Lung (tissue), 12 donors: ENCODE data around the gene RIMS4. TPM values are rescaled to one million over a fixed set of nuclear protein-coding genes. Genes with fewer than 3 reads are reported as not detected.

Experiments
- ATAC-seq: fragments of 200-7000 bp; cut with Tn5 transposase; one replicate; pipeline ENCODE4 v1.9.1; 2020; ENCODE audit warnings: moderate number of reproducible peaks; ENCODE audit not compliant: insufficient read depth, low FRiP score
- DNase-seq, 3 donors: peaks; one replicate each; pipeline ENCODE4 v3.0.0-alpha.2; 2013 to 2017
- H3K27ac ChIP-seq, 2 donors: one replicate each; pipeline ENCODE4 v1.5.1; 2013; ENCODE audit warnings: mild to moderate bottlenecking in 2 of 2, moderate library complexity in 2 of 2, control low read depth in 1 of 2, inconsistent platforms in 1 of 2, low read depth in 1 of 2, low read length in 1 of 2
- H3K27me3 ChIP-seq, 3 donors: one replicate each; pipeline ENCODE4 v1.5.1; 2013; ENCODE audit warnings: low read length in 2 of 3; ENCODE audit not compliant: control insufficient read depth in 3 of 3, insufficient read depth in 3 of 3
- H3K36me3 ChIP-seq, 4 donors: one replicate each; pipeline ENCODE4 v1.5.1; 2013; ENCODE audit warnings: low read length in 4 of 4, mild to moderate bottlenecking in 1 of 4, moderate library complexity in 1 of 4; ENCODE audit not compliant: control insufficient read depth in 4 of 4, insufficient read depth in 4 of 4
- H3K4me1 ChIP-seq, 5 donors: one replicate each; pipeline ENCODE4 v1.5.1; 2013; ENCODE audit warnings: low read length in 5 of 5, mild to moderate bottlenecking in 2 of 5, moderate library complexity in 1 of 5; ENCODE audit not compliant: control insufficient read depth in 5 of 5, insufficient read depth in 5 of 5
- H3K4me3 ChIP-seq: one replicate; pipeline ENCODE4 v1.5.1; 2013; ENCODE audit warnings: mild to moderate bottlenecking, control low read depth, moderate library complexity
- H3K9ac ChIP-seq, 2 donors: one replicate each; pipeline ENCODE4 v1.5.1; 2013; ENCODE audit warnings: low read length in 2 of 2, control low read depth in 1 of 2; ENCODE audit not compliant: insufficient read depth in 1 of 2
- H3K9me3 ChIP-seq, 4 donors: one replicate each; pipeline ENCODE4 v1.5.1; 2013; ENCODE audit warnings: low read length in 3 of 4, mild to moderate bottlenecking in 1 of 4, moderate library complexity in 1 of 4; ENCODE audit not compliant: control insufficient read depth in 4 of 4, insufficient read depth in 3 of 4
- CTCF ChIP-seq: IDR thresholded peaks from 2 replicates; pipeline ENCODE4 v1.5.1; 2012; ENCODE audit warnings: mild to moderate bottlenecking; ENCODE audit errors: control extremely low read depth, extremely low read depth
- WGBS, 2 donors: extraction: QIAGEN DNeasy Blood & Tissue Kit; methylation state at CpG; one replicate each; pipeline ENCODE4 v1.1.7; 2013; 5-methylcytosine and 5-hydroxymethylcytosine counted together
- polyA plus RNA-seq, 2 donors: library from polyadenylated mRNA; stranded (reverse); fragments of 200-250 nt; gene quantifications; one replicate each; pipeline ENCODE4 v1.2.1, GENCODE V29; 2013
- total RNA-seq, 2 donors: library from RNA; depleted of rRNA in 1 of 2; stranded (reverse); fragments of >200 nt in 1 of 2; gene quantifications; one replicate each; pipeline ENCODE4 v1.2.1, GENCODE V29; 2014 to 2021
- donor health status: control.
- donor health status: control.
- donor health status: Bipolar disorder and iron deficiency.
- donor health status: healthy.
- donor health status: DM: yes; HTN: yes; CAD: no.

Gene RIMS4
- total and polyA plus RNA-seq, 4 donors: 0.43 to 5.6 (median 1.6) TPM

- H3K27ac ChIP-seq: no peak overlapping the region
- no peak overlapping the region for H3K4me3 ChIP-seq
- no peaks in the 10 kb centered on the region for H3K9me3 ChIP-seq
- DNase-seq (peak; percentile 57 to 79 (median 75)), ATAC-seq (peak; percentile 73)
- no peak overlapping the region for H3K9ac ChIP-seq
- 34 to 41% methylated on average over 6 of the region's 6 CpGs for WGBS, 2 donors
- no peaks in the 10 kb centered on the region for H3K36me3 ChIP-seq
- peaks cover 0 to 15% (median 2%) of the 10 kb centered on the region in 5 donors for H3K4me1 ChIP-seq
- no peak for TF ChIP-seq CTCF
- no peaks in the 10 kb centered on the region for H3K27me3 ChIP-seq
These were observed 74.0 kb downstream of the RIMS4 start for GRCh38 chr20:44736170-44737021.

- H3K27ac ChIP-seq: no peak overlapping the region
- H3K4me1 ChIP-seq: peaks cover 0 to 15% (median 2%) of the 10 kb centered on the region in 5 donors
- DNase-seq (no peak), ATAC-seq (no peak)
- 96% methylated on average over 4 of the region's 4 CpGs for WGBS, 2 donors
- no peaks in the 10 kb centered on the region for H3K36me3 ChIP-seq
- no peak overlapping the region for H3K9ac ChIP-seq
- no peak for TF ChIP-seq CTCF
- no peak overlapping the region for H3K4me3 ChIP-seq
- H3K27me3 ChIP-seq: no peaks in the 10 kb centered on the region
- H3K9me3 ChIP-seq: no peaks in the 10 kb centered on the region
These were observed 74.6 kb downstream of the RIMS4 start for GRCh38 chr20:44735816-44736169.

DNA sequence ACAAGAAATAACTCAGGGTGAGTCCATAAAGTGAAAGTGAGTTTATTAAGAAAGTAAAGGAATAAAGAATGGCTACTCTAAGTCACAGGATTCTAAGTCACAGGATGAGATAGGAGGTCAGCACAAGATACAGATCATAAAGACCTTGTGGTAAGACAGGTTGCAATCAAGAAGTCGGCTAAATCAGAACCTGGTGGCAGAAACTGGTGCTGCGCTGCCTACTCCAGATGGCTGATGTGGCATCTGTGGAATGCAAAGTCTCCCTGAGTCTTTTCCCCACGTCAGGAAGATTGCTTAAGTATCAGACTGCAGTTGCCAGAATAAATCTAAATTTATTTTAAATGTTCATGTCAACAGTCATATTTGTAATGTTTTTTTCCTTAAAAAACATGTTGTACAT lies 75.4 kb downstream of the RIMS4 start:
- H3K27ac ChIP-seq: no peak overlapping the region
- TF ChIP-seq CTCF: no peak
- no peaks in the 10 kb centered on the region for H3K36me3 ChIP-seq
- no peaks in the 10 kb centered on the region for H3K9me3 ChIP-seq
- no peak overlapping the region for H3K4me3 ChIP-seq
- no peaks in the 10 kb centered on the region for H3K27me3 ChIP-seq
- no peak for DNase-seq
- 51 to 82% methylated on average over 3 of the region's 3 CpGs for WGBS, 2 donors
- no peak for ATAC-seq
- H3K9ac ChIP-seq: no peak overlapping the region
- peaks cover 0 to 10% (median 2%) of the 10 kb centered on the region in 5 donors for H3K4me1 ChIP-seq
